ENCODE data around the gene NXPE4. TPM values are rescaled to one million over a fixed set of nuclear protein-coding genes. Genes with fewer than 3 reads are reported as not detected.
"Not testable (repeated sequence)": the region's sequence is repeated elsewhere in the genome, so short reads cannot be mapped to it uniquely, and the experiment has no call there.

NXPE4 gene
- total and polyA plus RNA-seq, 2 donors (not counting 1 experiment from before 2014, with no cell fraction given), result not detected

GRCh38 chr11:114612686-114613085 is 17.1 kb upstream of the NXPE4 start:
- Histone ChIP-seq H3K27me3 (ENCODE audit: control insufficient read depth, insufficient read depth, low read length) (no peaks in the 10 kb centered on the region), H3K4me2 (ENCODE audit: extremely low read depth, insufficient read depth, low read length) (no peak overlapping the region), H3K79me2 (ENCODE audit: control insufficient read depth, insufficient read depth, low read length) (no peaks in the 10 kb centered on the region), H3K4me1 (ENCODE audit: control insufficient read depth, extremely low read depth, insufficient read depth, low read length) (no peaks in the 10 kb centered on the region), H3K27ac (ENCODE audit: insufficient read depth, low read length) (no peak overlapping the region), H3K36me3 (ENCODE audit: control insufficient read depth, insufficient read depth, low read length) (no peaks in the 10 kb centered on the region), H3K9me3 (ENCODE audit: control insufficient read depth, insufficient read depth, low read depth, low read length) (no peaks in the 10 kb centered on the region), H2AFZ (ENCODE audit: low read length) (no peak overlapping the region), H3K9ac (ENCODE audit: insufficient read depth, low read length) (no peak overlapping the region), H4K20me1 (ENCODE audit: control insufficient read depth, extremely low read depth, insufficient read depth, low read length) (no peaks in the 10 kb centered on the region), H3K4me3 (replicated peaks in 1 of 4; ENCODE audit: control extremely low read depth in 1 of 4, insufficient read depth in 1 of 4, low read depth in 3 of 4, low read length in 4 of 4) (no peak overlapping the region)
- no peak for TF ChIP-seq CTCF (conservative IDR thresholded peaks at IDR 0.05 in 1 of 2, IDR thresholded peaks at IDR 0.05 in 1 of 2; ENCODE audit: low read depth in 1 of 2, low read length in 2 of 2)
- TF ChIP-seq EZH2 (IDR thresholded peaks at IDR 0.05; ENCODE audit: low read length, missing control alignments), result no peak
- DNase-seq (ENCODE audit: low read depth in 2 of 2), result no peak

- not testable (repeated sequence) for H4K20me1 ChIP-seq (ENCODE audit: control insufficient read depth, extremely low read depth, insufficient read depth, low read length); H3K9me3 ChIP-seq (ENCODE audit: control insufficient read depth, insufficient read depth, low read depth, low read length); H3K27me3 ChIP-seq (ENCODE audit: control insufficient read depth, insufficient read depth, low read length); H3K27ac ChIP-seq (ENCODE audit: insufficient read depth, low read length); H3K4me2 ChIP-seq (ENCODE audit: extremely low read depth, insufficient read depth, low read length); H3K79me2 ChIP-seq (ENCODE audit: control insufficient read depth, insufficient read depth, low read length); H3K36me3 ChIP-seq (ENCODE audit: control insufficient read depth, insufficient read depth, low read length); DNase-seq (ENCODE audit: low read depth in 2 of 2); H3K9ac ChIP-seq (ENCODE audit: insufficient read depth, low read length); H3K4me3 ChIP-seq (replicated peaks in 1 of 4; ENCODE audit: control extremely low read depth in 1 of 4, insufficient read depth in 1 of 4, low read depth in 3 of 4, low read length in 4 of 4); H3K4me1 ChIP-seq (ENCODE audit: control insufficient read depth, extremely low read depth, insufficient read depth, low read length); H2AFZ ChIP-seq (ENCODE audit: low read length)
These were observed 16.6 kb upstream of the NXPE4 start for GRCh38 chr11:114612199-114612598.

- Histone ChIP-seq H3K4me2 (ENCODE audit: extremely low read depth, insufficient read depth, low read length) (no peak overlapping the region), H3K27ac (ENCODE audit: insufficient read depth, low read length) (no peak overlapping the region), H3K79me2 (ENCODE audit: control insufficient read depth, insufficient read depth, low read length) (no peaks in the 10 kb centered on the region), H3K9ac (ENCODE audit: insufficient read depth, low read length) (no peak overlapping the region), H3K36me3 (ENCODE audit: control insufficient read depth, insufficient read depth, low read length) (no peaks in the 10 kb centered on the region), H3K9me3 (ENCODE audit: control insufficient read depth, insufficient read depth, low read depth, low read length) (no peaks in the 10 kb centered on the region), H2AFZ (ENCODE audit: low read length) (no peak overlapping the region), H4K20me1 (ENCODE audit: control insufficient read depth, extremely low read depth, insufficient read depth, low read length) (no peaks in the 10 kb centered on the region), H3K4me3 (replicated peaks in 1 of 4; ENCODE audit: control extremely low read depth in 1 of 4, insufficient read depth in 1 of 4, low read depth in 3 of 4, low read length in 4 of 4) (no peak overlapping the region), H3K4me1 (ENCODE audit: control insufficient read depth, extremely low read depth, insufficient read depth, low read length) (no peaks in the 10 kb centered on the region), H3K27me3 (ENCODE audit: control insufficient read depth, insufficient read depth, low read length) (no peaks in the 10 kb centered on the region)
- DNase-seq (ENCODE audit: low read depth in 2 of 2), result peak in 1 of 2 donors; percentile 1
- TF ChIP-seq CTCF (conservative IDR thresholded peaks at IDR 0.05 in 1 of 2, IDR thresholded peaks at IDR 0.05 in 1 of 2; ENCODE audit: low read depth in 1 of 2, low read length in 2 of 2), result no peak
- TF ChIP-seq EZH2 (IDR thresholded peaks at IDR 0.05; ENCODE audit: low read length, missing control alignments), result no peak
These were observed 15.7 kb upstream of the NXPE4 start for GRCh38 chr11:114610984-114611944.

All from fibroblast of lung (primary cell).